Measurements from ENCODE around the gene MPL.

GRCh38 chr1:43354471-43354870, 16.9 kb downstream of the MPL start:
- TF ChIP-seq, protein P1, sequence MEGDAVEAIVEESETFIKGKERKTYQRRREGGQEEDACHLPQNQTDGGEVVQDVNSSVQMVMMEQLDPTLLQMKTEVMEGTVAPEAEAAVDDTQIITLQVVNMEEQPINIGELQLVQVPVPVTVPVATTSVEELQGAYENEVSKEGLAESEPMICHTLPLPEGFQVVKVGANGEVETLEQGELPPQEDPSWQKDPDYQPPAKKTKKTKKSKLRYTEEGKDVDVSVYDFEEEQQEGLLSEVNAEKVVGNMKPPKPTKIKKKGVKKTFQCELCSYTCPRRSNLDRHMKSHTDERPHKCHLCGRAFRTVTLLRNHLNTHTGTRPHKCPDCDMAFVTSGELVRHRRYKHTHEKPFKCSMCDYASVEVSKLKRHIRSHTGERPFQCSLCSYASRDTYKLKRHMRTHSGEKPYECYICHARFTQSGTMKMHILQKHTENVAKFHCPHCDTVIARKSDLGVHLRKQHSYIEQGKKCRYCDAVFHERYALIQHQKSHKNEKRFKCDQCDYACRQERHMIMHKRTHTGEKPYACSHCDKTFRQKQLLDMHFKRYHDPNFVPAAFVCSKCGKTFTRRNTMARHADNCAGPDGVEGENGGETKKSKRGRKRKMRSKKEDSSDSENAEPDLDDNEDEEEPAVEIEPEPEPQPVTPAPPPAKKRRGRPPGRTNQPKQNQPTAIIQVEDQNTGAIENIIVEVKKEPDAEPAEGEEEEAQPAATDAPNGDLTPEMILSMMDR (IDR thresholded peaks at IDR 0.05; ENCODE audit: poor library complexity), result no peak
- TF ChIP-seq EZH2 (IDR thresholded peaks at IDR 0.05; ENCODE audit: borderline replicate concordance) (no peak), EZH2phosphoT487 (IDR thresholded peaks at IDR 0.05; ENCODE audit: low read depth, severe bottlenecking, unreplicated experiment) (no peak)

All from hepatocyte (in vitro differentiated cells).